GM10248 (cell line): ENCODE measurements around the gene PDE6G.

Source experiments
- CTCF ChIA-PET: fragments of 300-600 bp; sonication (Branson Sonifier 250); formaldehyde crosslinking; extraction: SDS; loops from one replicate; lab custom pipeline; 2021; ENCODE audit warnings: antibody characterized with exemption; lab: Yijun Ruan, JAX
- POLR2A ChIA-PET: fragments of 350-650 bp; sonication (Branson Sonifier 250); formaldehyde crosslinking; extraction: SDS; loops from one replicate; lab custom pipeline; 2020; ENCODE audit warnings: antibody characterized with exemption; lab: Yijun Ruan, JAX
- DNase-seq: peaks from one replicate; pipeline ENCODE4 v3.0.0; 2012; ENCODE audit errors: extremely low spot score
- TF ChIP-seq, protein P1 (sequence below): IDR thresholded peaks from 2 replicates; pipeline ENCODE4 v1.5.1; 2012; ENCODE audit warnings: mild to moderate bottlenecking, low read depth; ENCODE audit errors: extremely low read depth, missing control alignments, control extremely low read depth

Gene PDE6G

DNA sequence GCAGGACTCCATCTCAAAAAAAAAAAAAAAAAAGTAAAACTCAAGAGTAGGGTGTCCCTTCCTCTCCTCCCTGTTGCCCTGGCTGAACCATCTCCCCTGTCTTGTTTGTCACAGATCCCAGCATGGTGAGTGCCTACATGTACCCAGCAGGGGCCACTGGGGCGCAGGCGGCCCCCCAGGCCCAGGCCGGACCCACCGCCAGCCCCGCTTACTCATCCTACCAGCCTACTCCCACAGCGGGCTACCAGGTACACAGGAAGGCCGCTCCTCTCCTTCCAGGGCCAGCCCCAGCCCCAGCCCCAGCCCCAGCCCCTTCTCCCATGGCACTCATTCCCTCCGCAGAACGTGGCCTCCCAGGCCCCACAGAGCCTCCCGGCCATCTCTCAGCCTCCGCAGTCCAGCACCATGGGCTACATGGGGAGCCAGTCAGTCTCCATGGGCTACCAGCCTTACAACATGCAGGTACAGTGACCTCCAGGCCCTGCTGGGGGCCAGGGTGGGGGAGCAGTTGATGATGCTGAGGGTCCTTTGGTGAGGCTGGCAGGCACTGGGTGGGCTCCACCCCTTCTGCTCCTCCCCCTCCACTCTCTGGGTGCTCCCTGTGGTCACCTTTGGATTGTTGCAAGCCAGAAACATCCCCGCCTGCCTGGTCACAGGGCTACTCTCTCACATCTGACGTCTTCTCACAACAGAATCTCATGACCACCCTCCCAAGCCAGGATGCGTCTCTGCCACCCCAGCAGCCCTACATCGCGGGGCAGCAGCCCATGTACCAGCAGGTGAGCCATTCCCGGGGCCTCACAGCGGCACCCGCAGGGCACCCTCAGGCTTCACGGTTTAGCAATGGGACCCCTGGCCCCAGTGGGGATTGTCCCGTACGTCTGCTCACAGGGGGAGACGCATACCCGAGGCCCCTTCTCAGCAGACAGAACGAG is 44.3 kb upstream of the PDE6G start:
- CTCF ChIA-PET, result interaction anchor here (1.2 to 2.8 kb wide), 4 partner anchors 10 to 182 kb away, joined by 3 to 12 read pairs (median 3); partner anchors contain the start of genes ARL16 and HGS
- no peak for DNase-seq
- POLR2A ChIA-PET, result interaction anchor here (0.6 to 1.0 kb wide), 2 partner anchors 18 to 28 kb away, joined by 3 read pairs; no protein-coding TSS in a partner anchor
- TF ChIP-seq, protein P1, sequence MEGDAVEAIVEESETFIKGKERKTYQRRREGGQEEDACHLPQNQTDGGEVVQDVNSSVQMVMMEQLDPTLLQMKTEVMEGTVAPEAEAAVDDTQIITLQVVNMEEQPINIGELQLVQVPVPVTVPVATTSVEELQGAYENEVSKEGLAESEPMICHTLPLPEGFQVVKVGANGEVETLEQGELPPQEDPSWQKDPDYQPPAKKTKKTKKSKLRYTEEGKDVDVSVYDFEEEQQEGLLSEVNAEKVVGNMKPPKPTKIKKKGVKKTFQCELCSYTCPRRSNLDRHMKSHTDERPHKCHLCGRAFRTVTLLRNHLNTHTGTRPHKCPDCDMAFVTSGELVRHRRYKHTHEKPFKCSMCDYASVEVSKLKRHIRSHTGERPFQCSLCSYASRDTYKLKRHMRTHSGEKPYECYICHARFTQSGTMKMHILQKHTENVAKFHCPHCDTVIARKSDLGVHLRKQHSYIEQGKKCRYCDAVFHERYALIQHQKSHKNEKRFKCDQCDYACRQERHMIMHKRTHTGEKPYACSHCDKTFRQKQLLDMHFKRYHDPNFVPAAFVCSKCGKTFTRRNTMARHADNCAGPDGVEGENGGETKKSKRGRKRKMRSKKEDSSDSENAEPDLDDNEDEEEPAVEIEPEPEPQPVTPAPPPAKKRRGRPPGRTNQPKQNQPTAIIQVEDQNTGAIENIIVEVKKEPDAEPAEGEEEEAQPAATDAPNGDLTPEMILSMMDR, result no peak

DNA sequence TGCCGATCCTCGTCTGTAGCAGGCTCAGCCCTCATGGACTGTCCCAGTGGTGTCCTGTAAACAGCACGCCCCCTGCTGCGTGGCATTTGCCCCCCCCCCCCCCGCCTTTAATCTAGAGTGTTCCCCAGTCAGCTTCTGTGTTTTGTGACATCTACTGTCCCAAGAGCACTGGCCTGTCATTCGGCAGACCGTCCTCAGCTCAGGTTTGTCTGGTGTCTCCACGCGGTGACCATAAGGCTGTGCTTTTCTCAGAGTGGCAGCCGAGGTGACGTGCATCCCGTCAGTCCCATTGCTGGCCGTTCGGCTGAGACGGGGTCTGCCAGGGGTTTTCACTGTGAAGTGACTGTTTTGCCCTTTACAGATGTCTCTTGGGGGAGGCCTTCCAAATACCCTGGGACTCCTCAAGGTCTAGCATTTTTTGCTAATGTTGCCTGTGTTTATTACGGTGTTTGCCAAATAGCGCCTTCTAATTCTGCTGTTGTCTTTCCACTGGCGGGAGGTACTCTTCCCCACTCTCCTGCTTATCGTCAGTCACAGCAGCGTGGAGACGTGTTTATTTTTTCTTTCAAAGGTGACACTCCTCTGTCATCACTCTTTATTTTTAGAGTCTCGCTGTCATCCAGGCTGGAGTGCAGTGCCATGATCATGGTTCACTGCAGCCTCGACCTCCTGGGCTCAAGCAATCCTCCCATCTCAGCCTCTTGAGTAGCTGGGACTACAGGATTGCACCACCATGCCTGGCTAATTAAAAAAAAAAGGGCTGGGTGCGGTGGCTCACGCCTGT is 41.1 kb upstream of the PDE6G start:
- ChIA-PET CTCF (no interaction called here), POLR2A (no interaction called here)
- TF ChIP-seq, protein P1, result no peak
- no peak for DNase-seq

- POLR2A ChIA-PET, result no interaction called here
- CTCF ChIA-PET, result no interaction called here
- TF ChIP-seq, protein P1, result no peak
- DNase-seq, result no peak
These were observed 40.0 kb upstream of the PDE6G start for GRCh38 chr17:81696218-81696941.

DNA sequence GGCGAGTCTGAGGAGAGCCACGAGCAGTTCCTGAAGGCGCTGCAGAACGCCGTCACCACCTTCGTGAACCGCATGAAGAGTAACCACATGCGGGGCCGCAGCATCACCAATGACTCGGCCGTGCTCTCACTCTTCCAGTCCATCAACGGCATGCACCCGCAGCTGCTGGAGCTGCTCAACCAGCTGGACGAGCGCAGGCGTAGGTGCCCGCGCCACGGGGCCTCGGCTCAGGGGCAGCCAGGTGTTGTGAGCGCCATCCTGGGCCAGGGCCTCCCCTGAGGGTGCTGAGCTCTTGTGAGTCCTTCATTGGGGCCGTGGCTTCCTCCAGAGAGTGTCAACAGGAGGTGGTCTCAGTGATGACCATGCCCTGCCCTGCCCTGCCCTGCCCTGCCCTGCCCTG is 39.5 kb upstream of the PDE6G start:
- TF ChIP-seq, protein P1, result no peak
- ChIA-PET POLR2A (no interaction called here), CTCF (no interaction called here)
- no peak for DNase-seq

DNA sequence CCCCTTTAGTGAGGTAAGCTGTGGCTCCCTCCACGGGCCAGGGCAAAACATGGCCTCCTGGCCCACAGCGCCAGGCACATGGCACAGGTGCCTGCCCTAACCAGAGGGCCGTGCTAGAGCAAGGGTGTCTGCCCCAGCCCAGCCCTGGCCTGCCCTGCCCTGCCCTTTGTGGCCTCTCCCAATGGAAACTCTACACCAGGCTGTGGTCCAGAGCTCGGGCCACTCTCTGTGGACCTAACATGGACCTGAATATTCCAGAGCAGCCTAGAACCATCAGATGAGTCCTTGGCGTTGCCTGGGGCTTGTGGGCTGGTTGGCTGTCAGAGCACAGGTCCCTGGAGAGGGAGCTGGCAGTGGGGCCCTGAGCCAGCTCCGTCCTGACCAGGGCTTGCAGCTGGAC is 38.9 kb upstream of the PDE6G start:
- no peak for DNase-seq
- CTCF ChIA-PET, result no interaction called here
- TF ChIP-seq, protein P1, result no peak
- POLR2A ChIA-PET, result no interaction called here

DNA sequence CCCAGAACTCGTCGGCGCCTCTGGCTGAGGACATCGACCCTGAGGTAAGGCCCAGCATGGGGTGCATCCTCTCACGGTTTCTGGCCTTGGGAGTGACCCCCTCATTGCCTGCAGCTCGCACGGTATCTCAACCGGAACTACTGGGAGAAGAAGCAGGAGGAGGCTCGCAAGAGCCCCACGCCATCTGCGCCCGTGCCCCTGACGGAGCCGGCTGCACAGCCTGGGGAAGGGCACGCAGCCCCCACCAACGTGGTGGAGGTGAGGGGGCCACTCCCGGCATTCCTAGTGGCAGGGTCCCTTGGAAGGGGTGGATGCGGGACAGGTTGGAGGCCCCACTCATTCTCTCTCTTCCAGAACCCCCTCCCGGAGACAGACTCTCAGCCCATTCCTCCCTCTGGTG is 38.5 kb upstream of the PDE6G start:
- ChIA-PET CTCF (no interaction called here), POLR2A (no interaction called here)
- DNase-seq, result no peak
- TF ChIP-seq, protein P1, result no peak
